NAMALWA (cell line): Measurements from ENCODE around the gene TRPM4.
"Not testable (repeated sequence)": the region's sequence is repeated elsewhere in the genome, so short reads cannot be mapped to it uniquely, and the experiment has no call there.

Experiments used
- DNase-seq: peaks from one replicate; pipeline ENCODE4 v3.0.0-alpha.2; 2015; ENCODE audit warnings: low spot score

Gene TRPM4

DNA sequence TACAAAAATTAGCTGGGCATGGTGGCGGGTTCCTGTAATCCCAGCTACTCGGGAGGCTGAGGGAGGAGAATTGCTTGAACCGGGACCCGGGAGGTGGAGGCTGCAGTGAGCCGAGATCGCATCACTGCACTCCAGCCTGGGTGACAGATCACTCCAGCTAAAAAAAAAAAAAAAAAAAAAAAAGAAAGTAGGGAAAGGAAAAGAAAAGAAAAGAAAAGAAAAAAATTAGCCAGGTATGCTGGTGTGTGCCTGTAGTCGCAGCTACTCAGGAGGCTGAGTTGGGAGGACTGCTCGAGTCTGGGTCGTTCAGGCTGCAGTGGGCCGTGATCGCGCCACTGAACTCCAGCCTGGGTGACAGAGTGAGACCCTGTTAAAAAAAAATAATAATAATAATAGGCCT is 30.4 kb upstream of the TRPM4 start:
- DNase-seq, result not testable (repeated sequence)

DNA sequence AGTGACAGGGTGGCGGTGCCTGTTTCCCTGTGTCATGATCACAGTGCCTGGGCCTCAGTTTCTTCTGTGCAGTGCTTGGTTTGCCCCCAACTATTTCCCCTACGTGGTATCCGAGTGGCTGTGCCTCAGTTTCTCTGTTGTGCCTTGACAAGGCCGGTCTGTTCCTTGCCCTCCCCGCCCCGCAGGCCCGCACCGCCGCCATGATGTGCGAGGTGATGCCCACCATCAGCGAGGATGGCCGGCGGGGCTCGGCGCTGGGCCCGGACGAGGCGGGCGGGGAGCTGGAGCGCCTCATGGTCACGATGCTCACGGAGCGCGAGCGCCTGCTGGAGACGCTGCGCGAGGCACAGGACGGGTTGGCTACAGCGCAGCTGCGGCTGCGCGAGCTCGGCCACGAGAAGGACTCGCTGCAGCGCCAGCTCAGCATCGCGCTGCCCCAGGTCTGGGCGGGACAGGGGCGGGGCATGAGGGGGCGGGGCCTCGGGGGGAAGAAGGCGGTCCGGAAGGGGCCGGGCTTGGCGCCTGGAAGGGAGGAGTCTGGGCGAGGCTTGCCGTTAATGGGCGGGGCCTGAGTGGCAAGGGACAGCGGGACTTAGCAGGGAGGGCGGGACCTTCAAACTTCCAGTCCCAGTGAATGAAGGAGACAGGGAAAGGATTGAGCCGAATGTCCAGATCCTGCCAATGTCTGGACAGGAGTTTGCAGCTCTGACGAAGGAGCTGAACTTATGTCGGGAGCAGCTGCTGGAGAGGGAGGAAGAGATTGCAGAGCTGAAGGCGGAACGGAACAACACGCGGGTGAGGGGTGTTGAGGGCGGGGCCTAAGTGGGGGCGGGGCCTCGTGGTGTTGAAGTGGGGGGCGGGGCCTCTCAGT is 29.7 kb upstream of the TRPM4 start:
- DNase-seq, result peak; percentile 97

DNA sequence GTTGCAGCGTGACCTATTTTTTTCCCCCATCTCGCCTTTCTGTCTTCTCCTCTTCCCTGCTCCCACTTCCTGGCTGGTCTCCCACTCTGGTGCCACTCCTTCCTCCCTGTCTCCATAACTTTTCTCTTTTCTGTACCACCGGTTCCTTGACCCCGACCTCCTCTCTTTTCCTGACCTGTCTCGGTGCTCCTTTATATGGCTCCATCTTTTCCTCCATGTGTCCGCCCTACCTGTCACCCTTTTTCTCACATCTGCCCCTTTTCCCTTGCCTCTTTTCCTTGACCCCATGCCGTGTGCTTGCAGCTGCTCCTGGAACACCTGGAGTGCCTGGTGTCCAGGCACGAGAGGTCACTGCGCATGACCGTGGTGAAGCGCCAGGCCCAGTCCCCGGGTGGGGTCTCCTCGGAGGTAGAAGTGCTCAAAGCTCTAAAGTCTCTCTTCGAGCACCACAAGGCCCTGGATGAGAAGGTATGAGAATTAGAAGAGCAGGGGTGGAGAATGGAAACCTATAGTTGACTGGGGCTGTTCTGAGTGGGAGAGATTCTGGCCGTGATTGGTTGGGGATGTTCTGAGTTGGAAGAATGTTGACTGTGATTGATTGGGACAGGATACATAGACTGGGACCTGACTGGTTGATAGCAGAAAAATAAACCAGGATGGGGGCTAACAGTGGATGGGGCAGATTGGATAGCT is 28.9 kb upstream of the TRPM4 start:
- no peak for DNase-seq

DNA sequence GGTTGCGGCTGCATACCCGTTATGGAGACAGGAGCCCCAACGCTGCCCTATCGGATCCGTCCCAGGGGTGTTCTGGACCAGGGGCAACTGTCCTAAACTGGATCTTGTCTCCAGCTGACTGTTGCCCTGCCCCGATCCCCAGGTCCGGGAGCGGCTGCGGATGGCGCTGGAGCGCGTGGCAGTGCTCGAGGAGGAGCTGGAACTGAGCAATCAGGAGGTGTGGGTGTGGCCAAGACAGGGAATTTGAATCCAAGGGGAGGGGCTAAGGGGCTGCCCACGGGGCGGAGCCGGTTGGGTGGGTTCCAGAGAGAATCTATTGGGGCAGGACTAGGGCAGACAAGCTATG is 28.4 kb upstream of the TRPM4 start:
- no peak for DNase-seq

GRCh38 chr19:49130325-49130724 is 27.3 kb upstream of the TRPM4 start:
- no peak for DNase-seq

DNA sequence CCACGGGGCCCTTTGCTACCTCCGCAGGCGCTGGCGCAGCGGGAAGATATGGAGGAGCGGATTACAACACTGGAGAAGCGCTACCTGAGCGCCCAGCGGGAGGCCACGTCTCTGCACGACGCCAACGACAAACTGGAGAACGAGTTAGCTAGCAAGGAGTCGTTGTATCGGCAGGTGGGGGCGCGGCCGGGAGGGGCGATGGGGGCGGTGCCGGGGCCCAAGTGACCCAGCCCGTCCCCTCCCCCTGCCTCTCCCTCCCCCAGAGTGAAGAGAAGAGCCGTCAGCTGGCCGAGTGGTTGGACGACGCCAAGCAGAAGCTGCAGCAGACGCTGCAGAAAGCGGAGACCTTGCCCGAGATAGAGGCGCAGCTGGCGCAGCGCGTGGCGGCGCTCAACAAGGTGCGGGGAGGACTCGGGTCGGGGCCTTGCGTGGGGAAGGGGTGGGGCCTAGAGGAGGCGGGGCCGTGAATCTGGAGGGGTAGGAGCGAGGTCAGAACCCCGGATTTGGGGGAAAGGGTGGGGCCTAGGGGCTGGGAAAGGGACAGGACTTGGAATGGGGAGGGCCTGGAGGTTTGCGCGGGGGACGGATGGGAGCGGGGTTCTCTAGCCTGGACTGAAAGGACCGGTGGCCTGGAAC is 24.5 kb upstream of the TRPM4 start:
- no peak for DNase-seq

DNA sequence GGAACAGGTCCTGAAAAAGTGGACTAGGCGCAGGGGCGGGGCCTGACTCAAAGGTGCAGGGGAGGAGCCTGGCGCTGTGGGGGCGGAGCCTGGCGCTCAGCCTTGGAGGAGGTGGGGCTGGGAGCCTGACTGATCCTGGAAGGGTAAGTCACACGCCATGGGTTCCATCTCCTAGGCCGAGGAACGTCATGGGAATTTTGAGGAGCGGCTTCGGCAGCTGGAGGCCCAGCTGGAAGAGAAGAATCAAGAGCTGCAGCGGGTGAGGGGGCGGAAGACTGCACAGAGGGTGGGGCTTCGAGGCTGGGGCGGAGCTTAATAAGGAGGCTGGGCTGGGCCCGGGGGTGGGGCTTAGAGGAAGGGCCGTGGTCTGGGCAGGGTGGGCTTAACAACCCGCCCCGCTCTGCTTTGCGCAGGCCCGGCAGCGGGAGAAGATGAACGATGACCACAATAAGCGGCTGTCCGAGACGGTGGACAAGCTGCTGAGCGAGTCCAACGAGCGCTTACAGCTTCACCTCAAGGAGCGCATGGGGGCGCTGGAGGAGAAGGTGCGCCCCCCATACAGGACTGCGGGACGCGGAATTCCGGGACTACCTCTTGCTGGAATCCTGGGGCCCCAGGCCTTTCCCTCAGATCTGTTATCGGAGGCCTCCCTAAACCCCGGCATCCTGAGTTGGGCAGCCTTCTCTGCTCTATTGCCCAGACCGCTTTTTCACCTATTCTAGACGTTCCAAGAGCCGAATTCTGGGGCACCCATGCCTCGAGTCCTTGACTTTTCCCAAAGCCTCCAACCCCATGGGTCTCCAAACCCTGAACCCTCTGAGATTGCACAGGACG is 23.8 kb upstream of the TRPM4 start:
- peak; percentile 58 for DNase-seq

- DNase-seq, result no peak
These were observed 21.9 kb upstream of the TRPM4 start for GRCh38 chr19:49135686-49136085.

- no peak for DNase-seq
These were observed 20.8 kb upstream of the TRPM4 start for GRCh38 chr19:49136771-49137171.

DNA sequence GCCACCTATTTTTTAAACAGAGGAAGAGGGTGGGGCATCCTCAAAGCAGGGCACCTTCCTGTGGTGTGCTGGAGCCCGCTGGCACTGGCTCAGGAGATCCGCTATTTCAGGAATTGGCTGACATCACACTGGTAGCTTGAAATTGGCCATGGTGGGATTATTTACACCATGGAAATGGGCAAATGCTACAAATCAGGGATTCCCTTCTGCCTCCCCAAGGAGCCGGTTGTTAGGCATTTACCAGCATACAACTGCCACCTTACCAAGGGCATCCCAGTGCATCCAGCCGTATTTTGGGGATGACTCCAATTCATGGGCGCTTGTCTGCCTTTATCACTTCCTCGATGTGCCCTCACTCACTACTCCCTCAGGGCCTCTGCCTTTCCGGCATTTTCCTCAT is 16.6 kb upstream of the TRPM4 start:
- no peak for DNase-seq

DNA sequence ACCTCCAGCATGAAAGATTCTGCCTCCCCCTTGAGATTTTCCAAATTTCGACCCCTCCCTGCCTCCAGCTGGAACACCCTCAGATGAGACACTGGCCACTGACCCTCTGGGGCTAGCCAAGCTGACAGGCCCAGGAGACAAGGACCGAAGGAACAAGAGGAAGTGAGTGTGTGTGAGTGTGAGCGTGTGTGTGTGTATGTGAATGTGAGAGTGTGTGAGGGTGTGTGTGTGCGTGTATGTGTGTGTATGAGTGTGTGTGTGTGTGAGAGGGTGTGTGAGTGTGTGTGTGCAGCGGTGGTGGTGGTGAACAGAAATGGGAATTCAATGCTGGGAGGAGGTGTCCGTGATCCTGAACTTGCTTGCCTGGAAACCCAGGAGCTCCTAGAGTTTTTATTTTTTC is 16.2 kb upstream of the TRPM4 start:
- no peak for DNase-seq

- DNase-seq, result peak; percentile 94
These were observed 14.7 kb upstream of the TRPM4 start for GRCh38 chr19:49142866-49143335.

- peak; percentile 90 for DNase-seq
These were observed 11.8 kb upstream of the TRPM4 start for GRCh38 chr19:49145573-49146407.

GRCh38 chr19:49146408-49146770 is 11.2 kb upstream of the TRPM4 start:
- DNase-seq, result not testable (repeated sequence)

GRCh38 chr19:49148044-49148682 is 9.4 kb upstream of the TRPM4 start:
- no peak for DNase-seq

DNA sequence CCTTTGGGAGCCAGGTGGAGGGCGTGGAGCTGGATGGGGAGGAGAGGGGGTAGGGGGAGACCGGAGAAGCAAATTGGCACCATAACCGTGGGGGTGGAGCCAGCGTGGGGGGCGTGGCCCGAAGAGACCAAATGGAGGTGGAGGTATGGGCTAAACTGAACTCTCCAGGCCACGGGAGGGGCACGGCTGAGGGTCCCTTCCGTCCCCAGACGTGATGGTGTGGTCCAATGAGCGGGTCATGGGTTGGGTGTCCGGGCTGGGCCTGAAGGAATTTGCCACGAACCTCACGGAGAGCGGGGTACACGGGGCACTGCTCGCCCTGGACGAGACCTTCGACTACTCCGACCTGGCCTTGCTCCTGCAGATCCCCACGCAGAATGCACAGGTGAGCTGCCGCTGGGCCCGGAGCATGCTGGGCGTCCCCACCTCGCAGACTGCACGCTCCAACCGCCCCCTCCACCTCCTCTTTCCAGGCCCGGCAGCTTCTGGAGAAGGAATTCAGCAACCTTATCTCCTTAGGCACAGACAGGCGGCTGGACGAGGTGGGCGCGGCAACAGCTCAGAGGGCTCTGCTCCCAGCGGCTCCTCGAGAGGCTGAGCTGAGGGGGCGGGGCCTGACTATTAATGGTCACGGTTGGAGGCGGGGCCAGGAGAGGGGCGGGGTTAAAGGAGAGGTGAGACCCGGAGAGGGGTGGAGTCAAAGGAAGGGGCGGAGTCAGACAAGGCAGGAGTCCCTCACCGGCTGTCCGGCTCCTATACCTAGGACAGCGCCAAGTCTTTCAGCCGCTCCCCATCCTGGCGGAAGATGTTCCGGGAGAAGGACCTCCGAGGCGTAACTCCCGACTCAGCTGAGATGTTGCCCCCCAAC is 8.6 kb upstream of the TRPM4 start:
- DNase-seq, result peak; percentile 94

GRCh38 chr19:49149652-49150105 is 7.9 kb upstream of the TRPM4 start:
- peak; percentile 51 for DNase-seq

DNA sequence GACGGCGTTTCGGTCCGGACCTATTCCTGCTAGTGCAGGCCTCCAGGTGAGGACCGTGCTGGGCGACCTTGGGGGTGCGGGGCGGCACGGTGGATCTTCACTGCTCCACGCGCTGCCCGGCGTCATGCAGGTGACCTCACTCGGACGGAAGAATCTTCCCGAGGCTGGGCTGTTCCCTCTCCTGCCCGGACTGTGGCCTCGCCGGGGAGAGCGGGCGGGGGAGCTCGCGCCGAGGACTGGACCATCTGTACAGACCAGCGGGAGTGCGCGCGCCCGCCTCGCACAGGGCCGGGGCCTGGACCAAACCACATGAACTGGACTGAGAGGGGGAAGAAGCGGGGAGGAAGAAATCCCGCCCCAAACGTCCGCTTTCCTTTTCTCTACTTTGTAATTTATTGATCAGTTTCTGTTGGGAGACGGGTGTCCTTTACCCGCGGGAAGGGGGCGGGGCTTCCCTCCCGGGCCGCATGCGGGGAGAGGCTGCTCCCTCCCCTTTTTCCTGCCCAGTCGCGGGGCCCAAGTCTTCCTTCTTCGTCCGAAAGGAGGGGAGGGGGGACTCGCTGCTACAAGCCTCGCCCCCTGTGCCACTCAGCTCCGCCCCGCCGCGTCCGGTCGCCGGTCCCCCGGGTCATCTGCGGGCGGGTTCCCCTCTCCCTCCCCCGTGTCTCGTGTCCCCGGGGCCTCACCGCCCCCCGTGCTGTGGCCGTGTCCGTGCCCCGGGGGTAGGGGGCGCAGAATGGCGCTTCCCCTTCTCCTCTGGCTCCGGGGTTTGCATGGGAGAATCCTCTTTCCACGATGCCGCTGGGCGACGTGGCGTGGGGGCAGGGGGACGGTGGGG is 7.3 kb upstream of the TRPM4 start:
- peak; percentile 76 for DNase-seq

DNA sequence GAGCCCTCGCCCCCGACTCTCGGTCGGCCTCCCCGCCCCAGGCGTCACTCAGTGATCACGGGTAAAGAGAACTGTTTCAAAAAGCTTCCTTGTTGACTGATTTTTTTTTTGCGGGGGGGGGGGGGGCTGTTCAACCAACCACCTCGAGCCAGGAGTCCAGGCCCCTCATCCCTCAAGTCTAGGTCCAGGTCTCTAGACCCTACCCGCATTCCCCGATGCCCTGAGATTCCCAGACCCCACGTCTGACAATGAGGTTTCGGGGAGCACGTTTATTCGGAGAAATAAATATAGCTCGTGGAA is 6.7 kb upstream of the TRPM4 start:
- DNase-seq, result no peak
